GM12872 (cell line): ENCODE measurements around the gene TRIM58.

Experiments
- CTCF ChIP-seq: IDR thresholded peaks from 3 replicates; pipeline ENCODE4 v1.5.1; 2011; ENCODE audit warnings: low read depth, mild to moderate bottlenecking, low read length, moderate library complexity; ENCODE audit not compliant: insufficient read depth

Gene TRIM58, protein sequence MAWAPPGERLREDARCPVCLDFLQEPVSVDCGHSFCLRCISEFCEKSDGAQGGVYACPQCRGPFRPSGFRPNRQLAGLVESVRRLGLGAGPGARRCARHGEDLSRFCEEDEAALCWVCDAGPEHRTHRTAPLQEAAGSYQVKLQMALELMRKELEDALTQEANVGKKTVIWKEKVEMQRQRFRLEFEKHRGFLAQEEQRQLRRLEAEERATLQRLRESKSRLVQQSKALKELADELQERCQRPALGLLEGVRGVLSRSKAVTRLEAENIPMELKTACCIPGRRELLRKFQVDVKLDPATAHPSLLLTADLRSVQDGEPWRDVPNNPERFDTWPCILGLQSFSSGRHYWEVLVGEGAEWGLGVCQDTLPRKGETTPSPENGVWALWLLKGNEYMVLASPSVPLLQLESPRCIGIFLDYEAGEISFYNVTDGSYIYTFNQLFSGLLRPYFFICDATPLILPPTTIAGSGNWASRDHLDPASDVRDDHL

DNA sequence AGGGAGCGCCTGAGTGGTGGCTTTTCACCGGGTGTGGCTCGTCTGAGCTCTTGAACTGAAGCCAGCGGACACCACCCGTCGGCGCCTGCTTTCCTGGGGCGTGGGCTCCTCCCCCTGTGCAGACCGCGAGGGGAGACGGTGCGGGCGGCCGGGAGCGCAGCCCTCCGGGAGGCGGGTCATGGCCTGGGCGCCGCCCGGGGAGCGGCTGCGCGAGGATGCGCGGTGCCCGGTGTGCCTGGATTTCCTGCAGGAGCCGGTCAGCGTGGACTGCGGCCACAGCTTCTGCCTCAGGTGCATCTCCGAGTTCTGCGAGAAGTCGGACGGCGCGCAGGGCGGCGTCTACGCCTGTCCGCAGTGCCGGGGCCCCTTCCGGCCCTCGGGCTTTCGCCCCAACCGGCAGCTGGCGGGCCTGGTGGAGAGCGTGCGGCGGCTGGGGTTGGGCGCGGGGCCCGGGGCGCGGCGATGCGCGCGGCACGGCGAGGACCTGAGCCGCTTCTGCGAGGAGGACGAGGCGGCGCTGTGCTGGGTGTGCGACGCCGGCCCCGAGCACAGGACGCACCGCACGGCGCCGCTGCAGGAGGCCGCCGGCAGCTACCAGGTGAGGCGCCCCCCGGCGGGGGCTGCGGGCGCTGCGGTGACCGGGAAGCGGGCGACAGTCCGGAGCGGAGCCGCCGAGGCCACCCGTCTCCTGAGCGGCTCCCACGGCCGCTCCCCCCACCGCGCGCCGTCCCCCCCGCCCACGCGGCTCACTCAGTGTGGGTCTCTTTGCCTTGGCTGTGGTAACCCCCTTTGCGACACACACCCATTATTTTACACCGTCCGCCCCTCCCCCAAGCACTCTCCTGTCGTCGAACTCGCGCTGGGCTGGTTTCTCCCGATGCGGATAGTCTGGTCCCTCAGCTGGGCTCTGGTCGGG is at the start of gene TRIM58:
Gene TRIM58, plus strand, starts transcription at position 119 of the 916 bp plus-strand sequence. Its CDS starts 60 bp downstream, at position 179.
- no peak for TF ChIP-seq CTCF

DNA sequence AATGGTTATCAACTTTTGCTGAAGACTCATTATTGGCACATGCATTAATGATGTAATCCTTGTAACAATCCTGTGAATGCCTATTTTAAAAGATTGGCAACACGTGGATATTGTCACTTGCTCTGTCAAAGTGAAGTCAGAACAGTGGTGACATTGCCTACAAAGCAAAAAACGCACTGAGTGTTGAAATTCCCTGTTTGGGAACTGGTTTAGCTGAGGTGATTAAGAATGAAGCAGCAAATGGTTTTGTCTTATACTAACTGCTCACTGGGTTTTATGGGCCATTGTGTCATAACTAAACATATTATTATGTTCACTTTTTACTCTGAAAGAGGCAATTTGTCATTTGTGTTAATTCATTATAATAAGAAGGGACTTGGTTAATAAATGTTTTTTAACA is 44.4 kb upstream of the TRIM58 start:
- TF ChIP-seq CTCF = no peak

GRCh38 chr1:247822060-247822459 is 34.9 kb upstream of the TRIM58 start:
- TF ChIP-seq CTCF = no peak

DNA sequence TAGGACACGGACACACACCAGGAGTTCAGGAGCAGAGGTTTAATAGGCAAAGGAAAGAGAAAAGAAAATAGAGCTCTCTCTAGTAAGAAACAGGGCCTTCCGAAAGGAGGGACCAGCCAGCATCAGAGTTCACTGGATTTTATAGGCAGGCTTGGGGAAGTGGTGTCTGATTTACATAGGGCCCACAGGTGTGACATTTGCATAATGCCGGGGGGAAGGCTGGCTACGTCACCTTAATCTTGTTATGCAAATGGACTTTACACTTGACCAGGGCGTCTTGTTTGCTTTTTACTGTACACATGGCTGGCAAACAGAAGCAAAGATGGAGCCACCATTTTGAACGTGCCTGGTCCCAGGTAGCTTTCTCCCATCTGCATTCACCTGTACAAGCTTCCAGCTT is 33.0 kb upstream of the TRIM58 start, which contains the start of gene OR14A16:
Gene OR14A16, minus strand, starts transcription at position 97 of the 400 bp plus-strand sequence. CDS start 8,390 bp downstream, outside the sequence.
- no peak for TF ChIP-seq CTCF

GRCh38 chr1:247825362-247825761 is 31.6 kb upstream of the TRIM58 start:
- no peak for TF ChIP-seq CTCF

GRCh38 chr1:247829656-247830055 is 27.3 kb upstream of the TRIM58 start:
- no peak for TF ChIP-seq CTCF

DNA sequence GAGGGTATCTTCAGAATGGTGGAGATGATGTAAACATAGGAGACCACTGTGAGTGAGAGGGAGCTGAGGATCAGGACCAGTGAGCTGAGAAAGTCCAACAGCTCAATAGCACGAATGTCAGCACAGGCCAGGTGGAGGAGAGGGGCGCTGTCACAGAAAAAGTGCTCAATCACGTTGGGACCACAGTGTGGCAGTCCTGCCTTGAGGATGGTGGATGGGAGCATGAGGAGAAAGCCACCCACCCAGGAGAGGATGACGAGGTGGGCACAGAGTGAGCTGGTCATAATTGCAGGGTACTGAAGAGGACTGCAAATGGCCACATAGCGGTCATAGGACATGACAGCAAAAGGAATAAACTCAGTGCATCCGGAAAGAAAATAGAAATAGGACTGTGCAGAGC is 23.4 kb upstream of the TRIM58 start:
- TF ChIP-seq CTCF = no peak
